ENCODE measurements around the gene STAG1.
"Not testable (repeated sequence)": the region's sequence is repeated elsewhere in the genome, so short reads cannot be mapped to it uniquely, and the experiment has no call there.

Gene STAG1

DNA sequence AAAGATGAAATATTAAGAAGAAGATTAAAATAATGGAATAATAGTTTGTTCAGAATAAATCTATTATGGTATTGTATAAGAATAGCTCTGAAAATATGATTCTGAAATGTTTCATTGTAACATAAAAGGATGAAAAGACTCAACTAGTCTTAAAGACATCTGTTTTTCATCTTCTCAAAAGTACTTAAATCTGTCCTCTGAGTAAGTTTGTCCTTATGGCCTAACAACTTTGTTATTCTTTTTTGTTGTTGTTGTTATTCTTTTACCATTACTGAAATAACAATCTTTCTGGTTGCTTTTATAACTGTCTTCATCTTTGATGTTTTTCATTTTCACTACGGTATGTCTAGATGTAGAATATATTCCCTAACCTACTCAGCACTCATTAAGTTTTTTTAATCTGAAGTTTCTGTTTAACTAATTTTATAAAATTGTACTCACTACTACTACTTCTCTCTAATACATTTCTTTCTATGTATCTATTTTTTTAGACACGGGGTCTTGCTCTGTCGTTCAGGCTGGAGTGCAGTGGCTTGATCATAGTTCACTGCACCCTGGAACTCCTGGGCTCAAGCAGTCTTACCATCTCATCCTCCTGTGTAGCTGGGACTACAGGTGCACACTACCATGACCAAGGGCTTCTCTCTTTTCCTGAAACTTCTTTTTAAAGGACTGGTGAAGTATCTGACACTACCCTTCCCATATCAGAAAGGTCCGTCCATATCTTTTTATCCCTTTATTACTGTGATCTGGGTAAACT is 261.4 kb downstream of the STAG1 start:
- DNase-seq, result no peak

DNA sequence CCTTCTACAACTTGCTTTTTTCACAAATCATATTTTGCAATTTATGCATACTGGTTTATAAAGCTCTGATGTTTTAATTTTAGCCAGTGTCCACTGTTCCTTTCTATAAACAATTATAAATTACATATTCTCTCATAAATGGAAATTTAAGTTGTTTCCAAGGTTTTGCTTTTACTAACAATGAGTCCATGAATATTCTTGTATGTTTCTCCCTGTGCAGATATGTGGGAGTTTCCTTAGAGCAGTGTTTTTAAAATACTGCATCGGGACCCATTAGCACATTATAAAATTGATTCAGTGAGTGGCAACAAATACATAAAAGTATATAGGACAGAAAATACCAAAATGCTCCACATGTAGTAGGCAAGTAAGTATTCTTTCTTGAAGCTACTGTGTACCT is 266.4 kb downstream of the STAG1 start:
- DNase-seq, result no peak

DNA sequence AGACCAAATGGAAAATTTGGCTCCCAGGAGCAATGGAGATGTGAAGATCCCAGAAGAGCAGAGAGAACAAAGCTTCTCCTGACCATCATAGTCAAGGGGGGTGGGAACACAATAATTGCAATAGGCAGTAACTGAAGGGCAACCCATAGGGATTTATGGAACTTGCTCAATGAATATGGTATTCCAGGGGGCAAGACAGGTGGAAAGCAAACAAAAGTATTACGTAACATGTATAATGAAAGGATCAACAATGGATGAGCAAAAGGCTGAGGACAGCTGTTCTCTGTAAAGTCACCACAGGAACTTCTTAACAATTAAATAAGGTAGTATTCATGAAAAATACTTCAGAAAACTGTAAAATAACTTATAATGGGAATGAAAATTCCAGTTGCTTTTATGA is 275.9 kb downstream of the STAG1 start:
- DNase-seq, result no peak

DNA sequence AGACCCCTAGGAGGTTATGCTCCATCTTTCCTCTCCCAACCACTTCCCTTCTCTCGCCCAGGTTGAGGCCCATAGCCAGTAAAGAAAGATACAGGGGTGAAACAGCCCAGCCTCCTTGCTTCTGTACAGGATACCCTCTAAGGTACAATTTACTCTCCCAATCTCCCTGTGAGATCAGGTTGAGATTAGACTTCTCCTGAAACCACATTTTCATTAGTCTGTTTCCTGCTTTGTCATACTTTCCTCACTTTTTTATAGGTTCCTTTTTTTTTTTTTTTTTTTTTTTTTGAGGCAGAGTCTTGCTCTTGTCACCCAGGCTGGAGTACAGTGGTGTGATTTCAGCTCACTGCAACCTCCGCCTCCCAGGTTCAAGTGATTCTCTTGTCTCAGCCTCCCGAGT is 277.3 kb downstream of the STAG1 start:
- DNase-seq, result not testable (repeated sequence)

DNA sequence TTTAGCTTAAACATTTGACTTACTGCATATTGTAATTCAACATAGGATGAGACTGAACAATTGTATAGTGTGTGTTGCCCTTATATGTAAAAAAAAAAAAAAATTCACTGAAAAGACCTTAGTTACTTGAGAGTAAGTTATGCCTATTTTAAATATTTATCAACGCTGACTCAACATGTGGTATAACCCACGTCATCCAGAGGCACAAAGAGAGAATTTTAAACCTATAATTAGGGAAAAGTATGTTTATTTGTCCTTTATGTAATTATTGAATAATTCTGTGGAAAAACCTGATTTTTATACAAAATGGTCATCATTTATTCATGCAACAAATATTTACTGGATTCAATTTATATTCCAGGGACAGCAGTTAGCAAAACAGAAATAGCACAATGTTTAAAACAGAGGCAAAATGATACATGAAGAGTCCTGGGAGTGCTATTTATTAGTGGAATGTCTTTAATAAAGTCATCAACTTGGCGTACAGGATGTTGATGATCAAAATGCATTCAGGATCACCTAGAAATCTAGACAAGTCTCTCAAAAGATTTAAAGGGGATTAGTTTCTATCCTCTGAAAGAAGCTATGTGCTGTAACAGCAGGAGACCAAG is 278.4 kb downstream of the STAG1 start:
- DNase-seq, result no peak

DNA sequence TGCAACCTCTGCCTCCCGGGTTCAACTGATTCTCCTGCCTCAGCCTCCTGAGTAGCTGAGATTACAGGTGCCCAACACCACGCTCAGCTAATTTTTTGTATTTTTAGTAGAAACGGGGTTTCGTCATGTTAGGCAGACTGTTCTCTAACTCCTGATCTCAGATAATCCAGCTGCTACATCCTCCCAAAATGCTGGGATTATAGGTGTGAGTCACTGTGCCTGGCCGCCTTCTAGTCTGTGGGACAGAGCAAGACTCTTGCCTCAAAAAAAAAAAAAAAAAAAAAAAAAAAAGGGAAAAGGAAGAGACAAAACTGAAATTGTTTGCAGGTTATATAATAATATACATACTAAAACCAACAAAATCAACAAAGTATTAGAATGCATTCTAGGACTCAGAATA is 286.9 kb downstream of the STAG1 start:
- no peak for DNase-seq

DNA sequence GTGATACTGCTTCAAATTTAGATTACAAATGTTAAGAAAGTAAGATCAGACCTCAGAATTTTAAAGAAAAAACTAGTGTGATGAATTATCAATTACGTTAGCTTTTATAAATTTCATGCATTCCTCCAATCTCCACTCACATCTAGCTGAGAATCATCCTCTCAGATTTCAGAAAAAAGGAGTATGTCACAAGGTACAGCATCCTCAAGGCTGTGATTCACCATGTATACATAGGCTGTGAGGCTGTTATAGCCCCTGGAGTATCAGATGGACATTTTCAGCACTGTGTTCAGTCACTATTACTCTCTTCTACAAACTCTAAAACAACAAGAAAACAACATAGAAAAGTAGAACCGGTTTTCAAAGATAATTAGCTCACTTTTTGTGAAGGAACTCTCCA is 287.7 kb downstream of the STAG1 start:
- DNase-seq, result no peak

DNA sequence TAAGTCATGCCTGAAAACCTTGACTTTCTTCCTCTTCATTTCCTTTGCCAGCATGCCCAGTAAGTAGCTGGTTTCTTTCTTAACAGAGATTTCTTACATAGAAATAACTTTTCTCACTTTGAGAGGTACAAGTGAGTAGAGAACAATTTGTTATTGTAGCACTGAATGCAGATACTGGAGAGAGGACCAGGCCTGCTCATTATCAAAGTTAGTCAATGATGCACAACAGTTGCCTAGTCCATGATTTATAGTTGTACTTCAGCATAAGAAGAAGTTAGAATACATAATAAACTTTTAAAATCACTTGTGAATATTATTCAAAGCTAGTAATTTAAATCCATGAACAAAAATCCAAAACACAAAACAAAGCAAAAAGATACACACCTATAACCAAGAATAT is 289.0 kb downstream of the STAG1 start:
- DNase-seq, result no peak

DNA sequence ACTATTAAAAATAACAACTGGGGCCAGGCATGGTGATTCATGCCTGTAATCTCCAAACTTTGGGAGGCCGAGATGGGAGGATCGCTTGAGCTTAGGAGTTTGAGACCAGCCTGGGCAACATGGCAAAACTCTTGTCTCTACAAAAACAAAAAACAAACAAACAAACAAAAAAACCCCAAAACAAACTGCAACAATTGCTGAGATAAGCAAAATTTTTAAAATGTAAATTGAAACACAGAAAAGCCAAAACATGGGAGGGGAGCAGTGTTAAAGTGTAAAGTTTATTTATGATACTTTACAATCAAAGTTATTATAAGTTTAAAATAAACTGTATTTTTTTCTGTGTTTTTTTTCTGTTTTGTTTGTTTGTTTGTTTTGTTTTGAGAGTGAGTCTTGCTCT is 294.4 kb downstream of the STAG1 start:
- no peak for DNase-seq

DNA sequence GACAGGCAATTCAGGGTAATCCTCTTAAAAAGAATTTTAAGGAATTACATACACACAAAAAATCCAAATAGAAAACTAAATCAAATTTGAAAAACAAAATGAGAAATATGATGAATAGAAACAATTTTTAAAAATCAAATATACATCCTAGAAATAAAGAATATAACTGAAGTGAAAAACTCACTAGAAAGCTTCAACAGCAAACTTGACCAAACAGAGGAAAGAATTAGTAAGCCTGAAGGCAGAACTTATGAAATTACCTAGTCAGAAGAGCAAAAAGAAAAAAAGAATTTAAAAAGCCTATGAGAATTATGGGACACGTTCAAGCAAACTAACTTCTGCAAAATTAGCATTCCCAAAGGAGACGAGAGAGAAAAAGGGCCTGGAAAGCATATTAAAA is 296.0 kb downstream of the STAG1 start:
- no peak for DNase-seq

DNA sequence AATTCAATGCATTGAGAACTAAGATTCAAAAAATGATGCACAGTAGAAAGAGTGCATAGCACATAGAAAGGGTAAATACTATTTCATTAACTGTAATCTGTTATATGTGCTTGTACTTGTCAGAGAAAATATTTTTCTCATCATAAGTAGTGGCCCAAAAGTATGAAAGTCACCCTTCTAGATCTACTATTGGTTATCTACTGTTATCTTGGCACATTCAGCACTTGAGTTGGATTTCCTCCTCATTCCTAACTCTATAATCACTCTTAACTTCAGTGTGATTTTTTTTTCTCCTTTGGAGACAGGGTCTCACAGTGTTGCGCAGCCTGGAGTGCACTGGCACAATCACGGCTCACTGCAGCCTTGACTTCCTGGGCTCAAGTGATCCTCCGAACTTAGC is 307.6 kb downstream of the STAG1 start:
- DNase-seq, result no peak

DNA sequence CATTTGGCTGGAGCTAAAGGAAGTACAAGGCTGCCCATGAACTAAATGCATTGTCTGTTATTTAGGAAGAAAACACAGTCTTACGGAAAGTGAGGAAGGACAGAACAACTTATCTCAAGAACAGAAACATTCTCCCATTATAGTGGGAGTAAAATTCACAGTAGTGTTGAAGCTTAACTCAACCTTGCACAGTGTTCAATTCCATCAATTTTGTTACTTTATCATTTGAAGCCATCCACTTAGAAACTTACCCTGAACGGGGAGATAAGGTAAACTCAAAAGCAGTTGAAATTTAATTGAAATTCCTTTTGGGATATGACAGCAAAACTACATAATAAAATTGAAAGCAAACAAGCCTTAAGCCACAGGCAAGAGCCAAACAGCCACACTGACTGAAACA is 315.1 kb downstream of the STAG1 start:
- DNase-seq, result no peak

DNA sequence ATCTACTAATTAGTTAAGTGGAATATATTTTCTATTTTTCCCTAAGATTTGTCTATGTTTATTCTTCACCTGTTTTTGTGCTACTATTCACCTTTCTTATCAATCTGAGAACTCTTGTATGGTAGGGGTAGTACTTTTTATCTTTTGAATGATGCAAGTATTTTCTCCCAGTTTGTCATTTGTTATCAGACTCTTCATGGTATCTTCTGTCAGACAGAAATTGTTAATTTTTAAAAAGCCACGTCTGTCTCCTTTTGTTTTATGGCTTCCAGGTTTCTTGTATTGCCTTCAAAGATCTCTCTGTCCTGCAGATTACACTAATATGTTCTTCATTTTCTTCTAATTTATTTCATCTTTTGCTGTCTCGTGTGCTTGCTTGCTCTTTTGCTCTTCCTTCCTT is 317.7 kb downstream of the STAG1 start:
- DNase-seq, result no peak

DNA sequence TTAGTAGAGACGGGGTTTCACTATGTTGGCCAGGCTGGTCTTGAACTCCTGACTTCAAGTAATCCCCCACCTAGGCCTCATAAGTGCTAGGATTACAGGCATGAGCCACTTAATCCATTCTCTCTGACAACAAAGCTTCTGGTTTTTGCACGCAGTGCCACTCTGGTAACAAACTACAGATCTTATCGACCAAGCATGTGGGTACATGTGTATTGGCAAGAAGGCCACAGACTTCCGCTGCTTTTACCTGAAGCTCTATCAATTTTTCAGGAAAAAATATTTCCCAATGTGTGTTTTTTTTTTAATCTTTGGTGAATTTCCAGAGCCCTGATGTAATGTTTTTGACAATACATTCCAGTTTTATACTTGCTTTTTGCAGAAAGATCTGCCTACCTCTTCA is 319.5 kb downstream of the STAG1 start:
- peak; percentile 18 for DNase-seq

DNA sequence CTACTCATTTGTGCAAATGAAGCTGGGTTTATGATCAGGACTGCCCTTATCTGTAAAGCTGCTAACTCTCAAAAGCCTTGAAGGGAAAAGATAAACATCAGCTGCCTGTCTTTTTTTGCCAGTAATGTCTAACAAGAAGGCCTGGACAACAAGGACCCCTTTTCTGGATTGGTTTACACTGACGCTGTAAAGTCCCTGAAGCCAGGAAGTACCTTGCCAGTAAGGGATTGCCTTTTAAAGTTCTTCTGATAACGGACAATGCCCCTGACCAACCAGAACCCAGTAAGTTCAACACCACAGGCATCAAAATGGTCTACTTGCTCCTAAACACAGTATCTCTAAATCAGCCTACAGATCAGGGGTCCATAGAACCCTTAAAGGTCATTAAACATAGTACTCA is 324.0 kb downstream of the STAG1 start:
- no peak for DNase-seq

DNA sequence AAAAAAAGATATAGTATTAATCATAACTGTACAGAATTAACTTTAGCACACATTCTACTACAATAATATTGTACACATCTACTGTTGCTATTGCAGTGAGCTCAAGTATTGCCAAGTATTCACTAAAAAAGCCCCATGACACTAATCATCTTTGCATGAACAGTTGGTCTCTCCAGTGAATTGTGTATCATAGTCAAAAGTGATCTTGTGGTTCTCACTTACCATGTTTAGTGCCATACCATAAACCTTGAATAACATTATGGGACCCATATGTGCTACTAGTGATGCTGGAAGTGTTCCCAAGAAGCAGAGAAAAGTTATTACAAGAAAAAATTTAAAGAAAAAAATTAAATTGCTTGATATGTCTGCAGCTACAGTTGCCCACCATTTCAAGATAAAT is 324.9 kb downstream of the STAG1 start:
- DNase-seq, result no peak

DNA sequence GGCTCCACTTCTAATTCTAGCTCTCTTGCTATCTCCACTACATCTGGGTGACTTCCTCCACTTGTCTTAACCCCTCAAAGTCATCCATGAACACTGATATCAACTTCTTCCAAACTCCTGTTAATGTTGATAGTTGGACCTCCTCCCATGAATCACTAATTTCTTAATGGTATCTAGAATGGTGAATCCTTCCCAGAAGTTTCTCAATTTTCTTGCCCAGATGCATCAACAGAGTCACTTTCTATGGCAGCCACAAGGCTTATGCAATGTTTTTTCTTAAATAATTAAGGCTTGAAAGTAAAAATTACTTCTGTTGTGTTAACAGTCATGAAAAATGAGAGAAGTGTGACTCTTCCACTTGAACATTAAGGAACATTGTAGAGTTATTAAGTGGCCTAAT is 337.7 kb downstream of the STAG1 start:
- no peak for DNase-seq

DNA sequence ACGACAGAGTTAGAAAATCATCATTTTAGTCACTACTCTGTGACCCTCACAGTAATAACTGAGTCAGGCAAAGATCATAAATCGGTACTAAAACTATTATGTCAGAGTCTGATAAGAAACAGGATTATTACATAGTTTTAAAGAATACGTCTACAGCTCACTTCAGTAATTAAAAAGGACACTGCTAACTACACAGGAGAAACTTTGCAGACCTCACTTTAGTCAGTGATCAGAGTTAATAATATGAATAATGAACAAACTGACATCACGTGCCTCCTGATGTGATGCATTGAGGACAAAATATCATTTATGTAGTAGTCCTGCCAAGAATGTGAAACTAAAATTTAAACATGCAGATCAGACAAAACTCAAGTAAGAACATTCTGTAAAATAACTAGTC is 339.9 kb downstream of the STAG1 start:
- DNase-seq, result no peak

DNA sequence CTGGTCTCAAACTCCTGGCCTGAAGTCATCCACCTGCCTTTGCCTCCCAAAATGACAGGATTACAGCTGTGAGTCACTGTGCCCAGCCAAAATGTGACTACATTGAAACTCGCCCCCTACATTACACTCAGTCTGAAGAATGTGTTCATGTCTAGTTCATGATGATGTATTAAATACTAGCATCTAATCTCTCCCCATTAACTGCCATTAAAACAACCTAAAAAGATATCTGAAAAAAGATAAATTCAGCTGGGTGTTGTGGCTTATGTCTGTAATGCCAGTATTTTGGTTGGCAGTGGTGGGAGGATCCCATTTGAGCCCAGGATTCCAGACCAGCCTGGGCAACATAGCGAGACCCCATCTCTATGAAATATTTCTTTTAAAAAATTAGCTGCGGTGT is 342.6 kb downstream of the STAG1 start:
- DNase-seq, result no peak

DNA sequence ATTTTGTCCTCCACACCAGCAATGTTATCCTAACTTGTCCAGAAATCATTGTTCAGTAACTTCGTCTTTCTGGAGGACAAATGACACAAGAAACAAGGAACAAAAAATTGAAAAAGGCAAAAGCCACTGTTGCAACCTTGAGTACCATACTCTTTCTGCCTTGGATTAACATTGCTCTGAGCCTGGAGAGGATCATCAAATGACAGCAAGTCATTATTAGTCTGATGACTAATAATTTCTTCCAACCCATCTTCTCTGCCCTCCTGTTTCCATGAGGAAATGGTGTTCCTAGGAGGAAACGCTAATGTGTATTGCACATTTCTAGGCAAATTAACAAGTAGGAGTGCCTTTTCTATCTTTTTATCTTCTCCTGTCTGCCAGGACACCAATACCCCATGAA is 348.1 kb downstream of the STAG1 start:
- DNase-seq, result no peak

DNA sequence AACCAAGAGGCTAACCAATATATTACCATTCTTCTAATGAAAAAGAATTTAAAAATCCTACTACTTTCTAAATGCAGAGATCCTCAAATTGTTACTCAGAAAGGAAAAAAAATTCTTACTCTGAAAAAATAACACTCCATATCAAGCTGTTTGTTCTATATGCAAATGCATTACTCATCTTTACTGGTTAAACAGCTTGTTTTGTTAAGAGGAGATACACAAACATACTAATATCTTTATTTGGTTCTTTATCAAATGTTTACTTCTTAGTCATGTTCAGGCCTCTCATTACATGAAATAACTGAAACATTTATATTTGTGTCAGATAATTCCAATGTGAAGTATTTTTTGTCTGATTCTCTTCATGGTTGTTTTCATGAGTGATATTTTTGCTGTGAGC is 355.3 kb downstream of the STAG1 start:
- DNase-seq, result no peak

DNA sequence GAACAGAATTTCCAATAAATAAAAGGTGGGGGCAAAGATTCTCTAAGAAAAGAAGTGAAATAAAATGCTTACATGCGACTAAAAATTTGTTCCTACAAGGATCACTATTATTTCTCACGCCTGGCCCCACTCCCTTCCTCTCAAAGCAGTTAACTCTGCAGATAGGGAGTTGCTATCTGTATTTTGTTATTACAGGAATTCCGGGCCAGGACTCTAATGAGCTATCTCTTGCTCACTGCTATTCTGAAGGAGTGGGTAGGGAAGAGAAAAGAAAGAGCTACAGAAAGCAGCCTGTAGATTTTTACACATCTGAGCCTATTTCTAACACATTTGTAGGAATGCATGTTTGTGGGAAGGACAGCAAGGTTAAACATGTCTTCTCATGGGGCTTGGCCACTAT is 361.6 kb downstream of the STAG1 start:
- DNase-seq, result no peak

DNA sequence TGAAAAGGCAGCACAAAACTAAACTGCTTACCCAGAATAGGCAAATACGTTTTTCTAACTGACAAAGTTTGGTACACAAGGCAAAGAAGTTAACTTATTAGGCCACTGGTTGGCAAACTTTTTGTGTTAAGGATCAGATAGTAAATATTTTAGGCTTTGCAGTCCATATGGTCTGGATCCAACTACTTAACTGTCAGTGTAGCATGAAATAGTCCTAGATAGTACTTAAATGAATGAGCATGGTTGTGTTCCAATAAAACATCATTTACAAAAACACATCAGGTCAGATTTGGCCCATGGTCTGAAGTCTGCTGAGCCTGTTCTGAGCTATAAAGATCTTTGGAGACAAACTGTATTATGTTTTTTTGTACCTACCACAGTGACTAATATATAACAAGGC is 365.1 kb downstream of the STAG1 start:
- no peak for DNase-seq

DNA sequence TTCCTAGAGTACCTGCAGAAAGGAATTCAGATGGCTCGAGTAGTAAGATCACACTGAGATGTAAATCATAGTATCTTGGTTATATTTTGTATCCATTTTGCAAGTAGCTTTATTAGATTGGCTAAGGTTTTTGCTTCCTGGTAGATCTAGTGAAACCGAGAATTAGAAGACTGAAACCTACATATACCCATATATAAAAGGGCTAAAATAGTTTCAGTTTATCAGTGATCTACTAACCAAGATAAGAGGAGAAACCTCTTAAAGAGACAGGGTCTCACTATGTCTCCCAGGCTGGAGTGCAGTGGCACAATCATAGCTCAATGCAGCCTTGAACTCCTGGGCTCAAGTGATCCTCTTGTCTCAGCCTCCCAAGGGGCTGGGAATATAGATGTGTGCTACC is 366.7 kb downstream of the STAG1 start:
- no peak for DNase-seq

DNA sequence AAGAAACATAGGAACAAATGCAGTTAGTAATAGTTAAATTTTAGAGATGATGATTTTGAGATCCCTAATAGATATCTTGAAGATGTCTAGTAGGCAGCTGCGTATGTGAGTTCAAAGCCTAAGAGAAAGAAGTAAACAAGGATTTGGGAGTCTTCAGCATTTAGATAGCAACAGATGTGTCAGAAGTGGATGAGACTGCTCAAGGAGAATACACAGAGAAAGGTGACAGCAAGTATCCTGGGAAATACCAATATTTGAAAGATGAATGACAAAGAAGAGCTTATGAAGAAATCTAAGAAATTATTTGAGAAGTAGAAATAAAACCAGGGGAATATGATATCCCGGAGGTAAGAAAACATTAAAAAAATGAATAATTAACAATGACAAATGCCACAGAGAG is 371.1 kb downstream of the STAG1 start:
- DNase-seq, result no peak

Data from NCI-H82 (cell line).